Activated T-helper 2 cell treated with anti-CD3 and anti-CD28 coated beads, Interferon-gamma antibody, Interleukin-2, Interleukin-4, amounts not matched to agents 10 μg/mL and 5 μg/mL and 100 μg/mL, durations not matched to agents 14 hours and 24 hours and 36 hours (primary cell): Measurements from ENCODE around the gene CCDC87. TPM values are rescaled to one million over a fixed set of nuclear protein-coding genes. Genes with fewer than 3 reads are reported as not detected.

Experiments
- DNase-seq: peaks from one replicate; pipeline ENCODE4 v3.0.0; 2021; ENCODE audit warnings: low spot score
- H3K27ac Mint-ChIP-seq: one replicate; pipeline ENCODE4 v1.8.0; 2021; ENCODE audit warnings: mixed read lengths
- H3K27me3 Mint-ChIP-seq: one replicate; pipeline ENCODE4 v1.8.0; 2021; ENCODE audit warnings: low read depth, mixed read lengths
- H3K36me3 Mint-ChIP-seq: one replicate; pipeline ENCODE4 v1.8.0; 2021; ENCODE audit warnings: low read depth, mixed read lengths
- H3K4me1 Mint-ChIP-seq: one replicate; pipeline ENCODE4 v1.8.0; 2021; ENCODE audit warnings: low read depth, mixed read lengths
- H3K4me3 Mint-ChIP-seq: one replicate; pipeline ENCODE4 v1.8.0; 2021; ENCODE audit warnings: low read depth, mild to moderate bottlenecking, moderate library complexity, mixed read lengths
- H3K9me3 Mint-ChIP-seq: one replicate; pipeline ENCODE4 v1.8.0; 2021; ENCODE audit warnings: mixed read lengths
- intact Hi-C: fragments of 100-400 bp; cut with micrococcal nuclease; formaldehyde crosslinking; loops from one replicate; pipeline ENCODE4 v1.15.1; 2023
- total RNA-seq: library from RNA; stranded (reverse); gene quantifications from 2 replicates; pipeline ENCODE4 v1.2.3, GENCODE V29; 2022

CCDC87 gene
- total RNA-seq, 1 donor from 2014 or later, result 0.09 TPM

DNA sequence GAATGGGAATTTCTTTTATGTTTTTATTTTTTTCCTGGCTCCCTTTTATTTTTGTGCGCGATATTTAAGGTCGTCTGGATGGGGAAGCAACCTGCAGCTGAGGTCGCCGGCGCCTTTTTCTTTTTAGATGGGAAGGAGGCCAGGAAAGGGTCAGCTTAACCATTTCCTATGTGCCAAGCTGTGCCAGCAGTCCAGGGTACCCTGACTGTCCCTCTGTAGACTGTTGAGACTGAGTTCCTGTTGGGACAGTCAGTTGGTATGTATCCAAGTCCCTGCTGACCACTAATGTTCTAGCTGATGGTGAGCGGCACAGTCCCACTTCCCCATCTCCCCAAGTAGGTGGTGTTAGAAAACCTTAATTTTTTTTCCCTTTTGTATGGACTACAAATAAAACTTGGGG, 34.1 kb upstream of the CCDC87 start:
- Mint-ChIP-seq H3K27ac (no peak overlapping the region), H3K4me1 (peaks cover 34% of the 10 kb centered on the region), H3K27me3 (no peaks in the 10 kb centered on the region), H3K9me3 (no peaks in the 10 kb centered on the region), H3K4me3 (no peak overlapping the region), H3K36me3 (peaks cover 85% of the 10 kb centered on the region)
- intact Hi-C loops, result no loop called here
- no peak for DNase-seq

DNA sequence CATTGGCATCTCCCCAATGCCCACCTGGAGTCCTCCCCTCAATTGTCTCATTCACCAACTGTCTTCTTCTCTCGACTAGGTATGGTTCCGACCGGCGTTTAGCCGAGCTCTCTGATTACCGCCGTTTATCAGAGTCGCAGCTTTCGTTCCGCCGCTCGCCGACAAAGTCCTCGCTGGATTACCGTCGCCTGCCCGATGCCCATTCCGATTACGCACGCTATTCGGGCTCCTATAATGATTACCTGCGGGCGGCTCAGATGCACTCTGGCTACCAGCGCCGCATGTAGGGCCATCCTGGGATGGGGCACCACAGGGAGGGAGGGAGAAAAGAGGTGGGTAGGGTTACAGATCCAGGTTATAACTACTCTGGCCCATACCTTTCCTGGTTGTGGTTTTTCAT, 33.5 kb upstream of the CCDC87 start:
- no peaks in the 10 kb centered on the region for H3K9me3 Mint-ChIP-seq
- no peak for DNase-seq
- H3K36me3 Mint-ChIP-seq, result peaks cover 85% of the 10 kb centered on the region
- H3K4me3 Mint-ChIP-seq, result no peak overlapping the region
- H3K4me1 Mint-ChIP-seq, result peaks cover 37% of the 10 kb centered on the region
- intact Hi-C loops, result no loop called here
- no peak overlapping the region for H3K27ac Mint-ChIP-seq
- no peaks in the 10 kb centered on the region for H3K27me3 Mint-ChIP-seq

DNA sequence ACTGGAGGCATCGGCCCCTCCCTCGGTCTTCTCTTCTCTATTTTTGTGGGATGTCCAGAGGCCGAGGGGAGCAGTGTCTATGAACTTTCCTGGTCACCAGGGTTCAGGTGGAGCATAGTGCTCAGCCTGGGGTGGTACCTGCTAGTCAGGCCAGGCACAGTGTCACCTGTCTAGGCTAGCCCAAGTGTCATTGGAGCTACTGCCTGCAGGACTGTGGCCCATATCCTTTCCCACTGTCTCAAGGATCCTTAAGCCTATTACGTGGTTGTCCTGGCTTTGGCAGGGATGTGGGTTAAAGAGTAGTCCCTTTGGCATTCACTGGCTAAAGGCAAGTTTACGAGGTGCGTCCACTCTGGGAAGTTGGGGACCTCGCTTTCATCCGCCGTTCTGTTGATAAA, 32.9 kb upstream of the CCDC87 start:
- no peak overlapping the region for H3K4me3 Mint-ChIP-seq
- intact Hi-C loops, result no loop called here
- H3K27ac Mint-ChIP-seq, result no peak overlapping the region
- no peaks in the 10 kb centered on the region for H3K27me3 Mint-ChIP-seq
- H3K36me3 Mint-ChIP-seq, result peaks cover 90% of the 10 kb centered on the region
- H3K4me1 Mint-ChIP-seq, result peaks cover 40% of the 10 kb centered on the region
- no peaks in the 10 kb centered on the region for H3K9me3 Mint-ChIP-seq
- no peak for DNase-seq

DNA sequence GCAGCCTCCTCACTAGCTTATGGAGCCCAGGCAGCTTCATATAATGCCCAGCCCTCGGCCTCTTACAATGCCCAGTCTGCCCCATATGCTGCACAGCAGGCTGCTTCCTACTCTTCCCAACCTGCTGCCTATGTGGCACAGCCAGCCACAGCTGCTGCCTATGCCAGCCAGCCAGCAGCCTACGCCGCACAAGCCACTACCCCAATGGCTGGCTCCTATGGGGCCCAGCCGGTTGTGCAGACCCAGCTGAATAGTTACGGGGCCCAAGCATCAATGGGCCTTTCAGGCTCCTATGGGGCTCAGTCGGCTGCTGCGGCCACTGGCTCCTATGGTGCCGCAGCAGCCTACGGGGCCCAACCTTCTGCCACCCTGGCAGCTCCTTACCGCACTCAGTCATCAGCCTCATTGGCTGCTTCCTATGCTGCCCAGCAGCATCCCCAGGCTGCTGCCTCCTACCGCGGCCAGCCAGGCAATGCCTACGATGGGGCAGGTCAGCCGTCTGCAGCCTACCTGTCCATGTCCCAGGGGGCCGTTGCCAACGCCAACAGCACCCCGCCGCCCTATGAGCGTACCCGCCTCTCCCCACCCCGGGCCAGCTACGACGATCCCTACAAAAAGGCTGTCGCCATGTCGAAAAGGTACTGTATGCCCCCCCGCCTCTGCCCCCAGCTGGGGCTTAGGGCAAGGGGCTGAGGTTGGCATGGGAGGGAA, 32.3 kb upstream of the CCDC87 start:
- intact Hi-C loops, result no loop called here
- H3K27me3 Mint-ChIP-seq, result no peaks in the 10 kb centered on the region
- H3K9me3 Mint-ChIP-seq, result no peaks in the 10 kb centered on the region
- H3K27ac Mint-ChIP-seq, result no peak overlapping the region
- DNase-seq, result no peak
- H3K36me3 Mint-ChIP-seq, result peaks cover 93% of the 10 kb centered on the region
- H3K4me3 Mint-ChIP-seq, result no peak overlapping the region
- H3K4me1 Mint-ChIP-seq, result peaks cover 39% of the 10 kb centered on the region

GRCh38 chr11:66624450-66624849, 31.6 kb upstream of the CCDC87 start:
- intact Hi-C loops, result no loop called here
- H3K9me3 Mint-ChIP-seq, result no peaks in the 10 kb centered on the region
- DNase-seq, result no peak
- peaks cover 38% of the 10 kb centered on the region for H3K4me1 Mint-ChIP-seq
- H3K27ac Mint-ChIP-seq, result no peak overlapping the region
- peaks cover 93% of the 10 kb centered on the region for H3K36me3 Mint-ChIP-seq
- no peak overlapping the region for H3K4me3 Mint-ChIP-seq
- H3K27me3 Mint-ChIP-seq, result no peaks in the 10 kb centered on the region

DNA sequence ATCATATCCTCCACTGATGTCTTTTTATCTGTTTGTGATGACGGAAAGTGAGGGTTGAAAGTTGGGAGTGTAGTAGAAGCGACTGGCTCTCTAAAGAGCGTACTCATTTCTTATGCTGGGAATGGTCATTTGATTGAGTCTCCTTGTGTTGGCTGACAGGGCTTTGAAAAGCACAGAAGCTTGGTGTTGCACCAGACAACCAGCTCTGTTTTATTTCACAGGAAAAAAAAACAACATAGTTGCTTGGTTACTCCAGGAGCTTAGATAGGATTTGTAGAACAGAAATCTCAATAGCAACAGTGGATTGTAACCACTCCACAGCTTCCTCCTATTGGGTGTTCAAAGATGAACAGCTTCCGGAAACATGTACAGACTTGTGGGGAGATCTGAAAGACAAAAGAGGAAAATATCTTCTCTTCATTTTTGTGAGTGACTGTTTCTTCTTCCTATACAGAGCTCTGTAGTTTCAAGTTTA, 26.3 kb upstream of the CCDC87 start:
- peak; percentile 20 for DNase-seq
- H3K36me3 Mint-ChIP-seq, result peaks cover 84% of the 10 kb centered on the region
- intact Hi-C loops, result loop anchor here (2.0 to 10.0 kb wide), 3 partner anchors 42 to 496 kb away; partner anchors contain the start of genes KDM2A and RBM4B
- no peaks in the 10 kb centered on the region for H3K9me3 Mint-ChIP-seq
- H3K27ac Mint-ChIP-seq, result peak overlapping the region; percentile 97
- no peaks in the 10 kb centered on the region for H3K27me3 Mint-ChIP-seq
- H3K4me1 Mint-ChIP-seq, result peaks cover 41% of the 10 kb centered on the region
- peak overlapping the region; percentile 93 for H3K4me3 Mint-ChIP-seq

GRCh38 chr11:66617155-66617834, 24.4 kb upstream of the CCDC87 start:
- Mint-ChIP-seq H3K36me3 (peaks cover 65% of the 10 kb centered on the region), H3K9me3 (no peaks in the 10 kb centered on the region)
- no peak for DNase-seq

GRCh38 chr11:66616379-66617154, 23.7 kb upstream of the CCDC87 start, which contains the start of gene RBM14:
Gene RBM14, plus strand, starts transcription at chr11:66616630. Its CDS starts 91 bp downstream, at chr11:66616721.
- Mint-ChIP-seq H3K4me1 (peaks cover 23% of the 10 kb centered on the region), H3K36me3 (peaks cover 58% of the 10 kb centered on the region), H3K27me3 (no peaks in the 10 kb centered on the region), H3K27ac (peak within 1 kb of the TSS; percentile 97), H3K9me3 (no peaks in the 10 kb centered on the region), H3K4me3 (peak within 1 kb of the TSS; percentile 93)
- intact Hi-C loops, result loop anchor here (1.0 to 10.0 kb wide), 5 partner anchors 22 to 498 kb away; partner anchors contain the start of genes ACTN3, CCDC87, CCS and KDM2A
- DNase-seq, result peak; percentile 98

More at GRCh38 chr11:66617155-66617834, 24.4 kb upstream of the CCDC87 start:
- Mint-ChIP-seq H3K27me3 (no peaks in the 10 kb centered on the region), H3K4me3 (peak overlapping the region; percentile 93), H3K27ac (peak overlapping the region; percentile 97), H3K4me1 (peaks cover 26% of the 10 kb centered on the region)
- intact Hi-C loops, result loop anchor here (2.0 to 10.0 kb wide), 3 partner anchors 40 to 498 kb away; partner anchors contain the start of genes ACTN3, KDM2A and ZDHHC24

GRCh38 chr11:66614073-66614472, 21.2 kb upstream of the CCDC87 start:
- Mint-ChIP-seq H3K4me3 (no peak overlapping the region), H3K9me3 (no peaks in the 10 kb centered on the region), H3K27ac (no peak overlapping the region), H3K27me3 (no peaks in the 10 kb centered on the region), H3K4me1 (peaks cover 30% of the 10 kb centered on the region), H3K36me3 (peaks cover 37% of the 10 kb centered on the region)
- no peak for DNase-seq
- intact Hi-C loops, result loop anchor here (10.0 kb wide), 1 partner anchor 501 kb away; the partner anchor contains the start of gene KDM2A

GRCh38 chr11:66612458-66612857, 19.6 kb upstream of the CCDC87 start:
- intact Hi-C loops, result loop anchor here (10.0 kb wide), 1 partner anchor 502 kb away; the partner anchor contains the start of gene KDM2A
- DNase-seq, result no peak
- no peaks in the 10 kb centered on the region for H3K9me3 Mint-ChIP-seq
- H3K36me3 Mint-ChIP-seq, result peaks cover 23% of the 10 kb centered on the region
- no peak overlapping the region for H3K4me3 Mint-ChIP-seq
- no peaks in the 10 kb centered on the region for H3K27me3 Mint-ChIP-seq
- H3K27ac Mint-ChIP-seq, result no peak overlapping the region
- H3K4me1 Mint-ChIP-seq, result peaks cover 20% of the 10 kb centered on the region

DNA sequence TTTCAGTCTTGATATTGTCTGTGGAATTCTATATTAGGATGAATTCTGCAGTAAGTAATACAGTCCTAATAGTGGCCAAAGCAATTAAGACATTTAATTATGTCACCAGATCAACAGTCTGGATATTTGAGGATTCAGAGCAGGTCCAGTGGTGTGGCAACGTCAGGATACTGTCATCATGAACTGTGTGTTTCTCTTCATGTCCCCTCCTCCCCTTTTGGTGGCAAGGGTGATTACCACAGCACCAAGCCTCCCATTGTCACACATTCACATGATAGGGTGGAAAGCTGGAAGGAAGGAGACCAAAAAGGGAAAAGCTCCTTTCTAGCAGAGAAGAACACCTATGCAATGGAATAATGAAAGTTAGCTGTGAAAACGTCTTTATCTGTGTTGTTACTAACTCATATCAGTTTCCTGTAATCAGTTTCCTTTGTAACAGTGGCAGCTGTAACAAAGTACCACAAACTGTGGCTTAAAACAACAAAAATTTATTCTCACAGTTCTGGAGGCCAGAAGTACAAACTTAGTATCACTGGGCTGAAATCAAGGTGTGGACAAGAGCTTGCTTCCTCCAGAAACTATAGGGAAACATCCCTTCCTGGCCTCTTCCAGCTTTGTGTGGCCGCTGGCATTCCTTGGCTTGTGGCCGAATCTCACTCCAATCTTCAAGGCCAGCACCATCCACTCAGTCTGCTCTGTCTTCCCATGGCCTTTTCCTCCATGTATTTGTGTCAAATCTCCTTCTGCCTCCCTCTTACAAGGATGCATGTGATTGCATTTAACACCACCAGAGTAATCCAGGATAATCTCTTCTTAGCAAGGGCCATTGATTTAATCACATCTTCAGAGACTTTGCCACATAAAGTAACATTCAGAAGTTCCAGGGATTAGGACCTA, 17.1 kb upstream of the CCDC87 start:
- peaks cover 9% of the 10 kb centered on the region for H3K36me3 Mint-ChIP-seq
- H3K27ac Mint-ChIP-seq, result peak overlapping the region; percentile 77
- DNase-seq, result no peak
- intact Hi-C loops, result loop anchor here (10.0 kb wide), 1 partner anchor 505 kb away; the partner anchor contains the start of gene KDM2A
- H3K4me1 Mint-ChIP-seq, result peaks cover 15% of the 10 kb centered on the region
- no peaks in the 10 kb centered on the region for H3K27me3 Mint-ChIP-seq
- no peaks in the 10 kb centered on the region for H3K9me3 Mint-ChIP-seq
- no peak overlapping the region for H3K4me3 Mint-ChIP-seq
